Ramos (cell line): ENCODE data around the gene DPPA2.

ENCODE experiments used
- in situ Hi-C: fragments of 300-500 bp; cut with MboI; formaldehyde crosslinking; loops from one replicate; pipeline ENCODE4 v1.14.3; 2022; ENCODE audit warnings: low sequenced_read_pairs; ENCODE audit not compliant: unreplicated experiment

Gene DPPA2

GRCh38 chr3:109328202-109328601, 11.9 kb upstream of the DPPA2 start:
- in situ Hi-C loops: no loop called here

GRCh38 chr3:109325657-109326056, 9.3 kb upstream of the DPPA2 start:
- in situ Hi-C loops: no loop called here

GRCh38 chr3:109325109-109325508, 8.8 kb upstream of the DPPA2 start:
- in situ Hi-C loops: no loop called here

GRCh38 chr3:109313061-109313460, 3.3 kb downstream of the DPPA2 start:
- in situ Hi-C loops: no loop called here

GRCh38 chr3:109297496-109297895, 18.8 kb downstream of the DPPA2 start:
- in situ Hi-C loops: no loop called here

- in situ Hi-C loops: no loop called here
Measured at GRCh38 chr3:109284071-109284470, 32.2 kb downstream of the DPPA2 start.

GRCh38 chr3:109278546-109278945, 37.8 kb downstream of the DPPA2 start:
- in situ Hi-C loops: no loop called here

- in situ Hi-C loops: no loop called here
Measured at GRCh38 chr3:109278141-109278540, 38.2 kb downstream of the DPPA2 start.

GRCh38 chr3:109275702-109276293, 40.5 kb downstream of the DPPA2 start:
- in situ Hi-C loops: no loop called here

- in situ Hi-C loops: no loop called here
Measured at GRCh38 chr3:109270779-109271178, 45.5 kb downstream of the DPPA2 start.

GRCh38 chr3:109269577-109270275, 46.6 kb downstream of the DPPA2 start:
- in situ Hi-C loops: no loop called here

GRCh38 chr3:109268181-109268580, 48.1 kb downstream of the DPPA2 start:
- in situ Hi-C loops: no loop called here

GRCh38 chr3:109265295-109265694, 51.0 kb downstream of the DPPA2 start:
- in situ Hi-C loops: no loop called here

- in situ Hi-C loops: no loop called here
Measured at GRCh38 chr3:109257269-109257668, 59.0 kb downstream of the DPPA2 start.

- in situ Hi-C loops: no loop called here
Measured at GRCh38 chr3:109254770-109255169, 61.5 kb downstream of the DPPA2 start.

GRCh38 chr3:109252641-109253040, 63.7 kb downstream of the DPPA2 start:
- in situ Hi-C loops: no loop called here
